ENCODE measurements around the gene ADRB1.

The ADRB1 gene

GRCh38 chr10:114019226-114019625, 24.4 kb upstream of the ADRB1 start:
- DNase-seq (ENCODE audit: insufficient read length, low spot score): no peak
- no peak for FAIRE-seq
- no peak for TF ChIP-seq CTCF (IDR thresholded peaks at IDR 0.05; ENCODE audit: insufficient read depth, missing control alignments)

GRCh38 chr10:114021154-114021553, 22.5 kb upstream of the ADRB1 start:
- TF ChIP-seq CTCF (IDR thresholded peaks at IDR 0.05; ENCODE audit: insufficient read depth, missing control alignments): no peak
- DNase-seq (ENCODE audit: insufficient read length, low spot score) (no peak), FAIRE-seq (no peak)

GRCh38 chr10:114021717-114022680, 21.7 kb upstream of the ADRB1 start:
- no peak for FAIRE-seq

GRCh38 chr10:114022766-114023597, 20.7 kb upstream of the ADRB1 start:
- TF ChIP-seq CTCF (IDR thresholded peaks at IDR 0.05; ENCODE audit: insufficient read depth, missing control alignments): no peak
- DNase-seq (ENCODE audit: insufficient read length, low spot score) (no peak), FAIRE-seq (no peak)

More at GRCh38 chr10:114021717-114022680, 21.7 kb upstream of the ADRB1 start:
- TF ChIP-seq CTCF (IDR thresholded peaks at IDR 0.05; ENCODE audit: insufficient read depth, missing control alignments): no peak
- DNase-seq (ENCODE audit: insufficient read length, low spot score): no peak

- FAIRE-seq: no peak
- no peak for DNase-seq (ENCODE audit: insufficient read length, low spot score)
- no peak for TF ChIP-seq CTCF (IDR thresholded peaks at IDR 0.05; ENCODE audit: insufficient read depth, missing control alignments)
These were observed 18.6 kb upstream of the ADRB1 start for GRCh38 chr10:114024876-114025610.

DNA sequence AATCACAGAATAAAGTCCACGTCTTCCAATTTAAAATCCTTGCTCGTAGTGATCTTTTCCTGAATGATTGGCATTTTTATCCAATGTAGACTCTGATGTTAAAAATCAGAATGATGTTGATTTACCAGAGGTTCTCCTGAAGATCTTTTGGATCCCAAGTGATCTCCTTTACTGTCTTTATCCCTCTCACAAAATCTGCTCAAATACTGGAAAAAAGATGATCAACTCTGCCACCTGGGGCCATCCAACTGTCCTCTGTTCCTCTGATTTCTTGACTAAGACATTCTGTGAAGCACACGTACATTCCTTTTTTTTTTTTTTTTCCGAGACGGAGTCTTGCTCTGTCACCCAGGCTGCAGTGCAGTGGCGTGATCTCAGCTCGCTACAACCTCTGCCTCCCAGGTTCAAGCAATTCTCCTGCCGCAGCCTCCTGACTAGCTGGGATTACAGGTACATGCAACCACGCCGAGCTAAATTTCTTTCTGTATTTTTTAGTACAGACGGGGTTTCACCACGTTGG, 18.0 kb upstream of the ADRB1 start:
- DNase-seq (ENCODE audit: insufficient read length, low spot score) (no peak), FAIRE-seq (no peak)
- no peak for TF ChIP-seq CTCF (IDR thresholded peaks at IDR 0.05; ENCODE audit: insufficient read depth, missing control alignments)

Data from D721Med (cell line).